GM12874 (cell line): ENCODE results near the gene PLAGL2.

Source experiments
- CTCF ChIP-seq: IDR thresholded peaks from 2 replicates; pipeline ENCODE4 v1.5.1; 2011; ENCODE audit warnings: low read depth, mild to moderate bottlenecking, control low read depth, low read length, moderate library complexity; ENCODE audit not compliant: insufficient read depth

Gene PLAGL2

GRCh38 chr20:32189123-32189410, 18.5 kb downstream of the PLAGL2 start:
- no peak for TF ChIP-seq CTCF

GRCh38 chr20:32188376-32189122, 19.0 kb downstream of the PLAGL2 start:
- no peak for TF ChIP-seq CTCF

- no peak for TF ChIP-seq CTCF
Observed at GRCh38 chr20:32186506-32186905, 21.0 kb downstream of the PLAGL2 start.

GRCh38 chr20:32184961-32185603, 22.5 kb downstream of the PLAGL2 start:
- TF ChIP-seq CTCF, result no peak

- TF ChIP-seq CTCF, result no peak
Observed at GRCh38 chr20:32183947-32184635, 23.5 kb downstream of the PLAGL2 start.

GRCh38 chr20:32181606-32182005, 25.9 kb downstream of the PLAGL2 start:
- no peak for TF ChIP-seq CTCF

- no peak for TF ChIP-seq CTCF
Observed at GRCh38 chr20:32179934-32180333, 27.6 kb downstream of the PLAGL2 start.
